Hematopoietic multipotent progenitor cell treated with erythropoietin and hydrocortisone succinate and interleukin-3 and kit ligand, for 17 days (in vitro differentiated cells): Measurements from ENCODE around the gene FTH1.

Experiments
- DNase-seq: peaks from one replicate; pipeline ENCODE4 v3.0.0-alpha.2; 2015; ENCODE audit warnings: low spot score

FTH1 gene

DNA sequence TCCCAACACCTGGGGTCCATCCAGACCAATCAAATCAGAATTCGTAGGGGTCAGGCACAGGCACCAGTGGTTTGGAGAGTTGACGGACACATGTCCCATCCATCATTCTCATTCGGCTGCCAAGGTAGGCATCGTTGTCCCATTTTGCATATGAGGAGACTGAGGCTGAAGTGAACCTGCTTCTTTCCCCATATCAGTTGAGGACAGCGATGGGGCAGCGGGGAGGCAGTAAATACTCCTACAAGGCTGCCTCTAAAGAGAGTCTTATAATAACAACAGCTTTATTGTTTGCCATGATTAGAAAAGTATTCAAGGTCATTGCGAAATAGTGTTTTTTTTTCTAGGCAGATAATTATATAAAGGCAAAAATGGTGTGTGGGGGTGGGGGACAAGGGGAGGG is 18.9 kb downstream of the FTH1 start:
- no peak for DNase-seq

DNA sequence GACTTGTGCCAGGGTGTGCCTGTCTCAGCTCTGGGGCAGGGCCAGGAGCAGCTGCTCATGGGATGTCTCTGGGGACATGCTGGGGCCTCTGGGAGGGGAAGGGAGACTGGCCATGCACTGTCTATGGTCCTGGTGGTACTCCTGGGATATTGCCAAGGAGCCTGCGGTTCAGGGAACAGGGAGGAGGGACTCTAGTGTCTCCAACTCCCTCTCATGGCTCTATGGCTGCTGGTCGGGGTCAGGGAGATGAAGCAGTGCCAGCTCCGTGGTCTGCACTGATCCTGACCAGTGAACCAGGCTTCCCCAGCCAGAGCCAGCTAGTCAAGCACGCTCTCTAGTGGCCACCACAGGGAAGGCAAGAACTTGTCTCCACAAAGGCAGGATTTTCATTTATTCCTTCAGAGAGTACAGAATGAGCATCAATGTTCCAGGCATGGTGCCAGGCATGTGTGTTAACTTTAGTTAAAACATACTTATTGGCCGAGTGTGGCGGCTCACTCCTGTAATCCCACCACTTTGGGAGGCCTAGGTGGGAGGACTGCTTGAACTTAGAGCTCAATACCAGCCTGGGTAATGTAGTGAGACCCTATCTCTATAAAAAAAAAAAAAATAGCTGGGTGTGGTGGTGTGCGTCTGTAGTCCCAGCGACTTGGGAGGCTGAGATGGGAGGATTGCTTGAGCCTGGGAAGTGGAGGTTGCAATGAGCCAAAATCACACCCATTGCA is 19.8 kb downstream of the FTH1 start:
- peak; percentile 93 for DNase-seq

DNA sequence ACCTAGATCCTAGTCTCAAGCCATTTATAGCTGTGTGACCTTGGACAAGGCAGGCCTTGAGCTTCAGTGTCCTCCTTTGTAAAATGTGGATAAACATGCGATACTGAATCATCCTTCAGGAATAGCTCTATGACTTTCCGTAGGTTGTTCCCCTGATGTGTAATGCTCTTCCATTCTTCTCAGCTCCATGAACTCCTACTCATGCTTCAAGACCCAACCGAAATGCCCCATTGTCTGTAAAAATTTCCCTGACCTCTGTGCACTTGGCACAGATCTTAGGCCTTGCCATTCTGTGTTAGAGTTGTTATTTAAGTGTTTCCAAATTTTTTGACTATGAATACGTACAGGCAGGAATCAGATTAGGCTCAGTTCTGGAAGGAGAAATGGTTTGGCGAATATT is 20.5 kb downstream of the FTH1 start:
- DNase-seq, result no peak

DNA sequence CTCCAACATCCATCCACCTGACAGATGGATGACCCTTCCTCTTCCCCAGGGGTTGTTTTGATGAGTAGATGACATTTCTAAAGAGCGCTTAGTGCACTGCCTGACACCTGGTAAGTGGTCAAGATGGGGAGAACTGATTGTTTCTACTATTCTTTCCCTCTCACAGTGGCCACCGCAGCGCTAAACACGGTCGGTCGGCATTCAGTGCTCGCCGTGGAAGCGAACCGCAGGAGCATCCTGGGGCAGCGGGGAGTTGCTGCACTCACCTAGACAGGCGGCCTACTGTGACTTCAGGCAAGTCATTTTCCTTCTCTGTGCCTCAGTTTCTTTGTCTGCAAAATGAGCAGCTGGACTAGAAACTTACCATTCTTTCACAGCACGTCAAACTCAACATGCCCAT is 22.2 kb downstream of the FTH1 start:
- DNase-seq, result no peak

DNA sequence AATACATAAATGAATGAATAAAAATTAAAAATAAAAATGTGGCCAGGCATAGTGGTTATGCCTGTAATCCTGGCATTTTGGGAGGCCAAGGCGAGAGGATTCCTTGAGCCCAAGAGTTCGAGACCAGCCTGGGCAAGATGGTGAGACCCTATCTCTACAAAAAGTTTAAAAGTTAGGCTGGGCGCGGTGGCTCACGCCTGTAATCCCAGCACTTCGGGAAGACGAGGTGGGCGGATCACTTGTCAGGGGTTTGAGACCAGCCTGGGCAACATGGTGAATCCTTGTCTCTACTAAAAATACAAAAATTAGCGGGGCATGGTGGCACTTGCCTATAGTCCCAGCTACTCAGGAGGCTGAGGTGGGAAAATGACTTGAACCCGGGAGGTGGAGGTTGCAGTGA is 27.0 kb downstream of the FTH1 start:
- DNase-seq, result no peak

DNA sequence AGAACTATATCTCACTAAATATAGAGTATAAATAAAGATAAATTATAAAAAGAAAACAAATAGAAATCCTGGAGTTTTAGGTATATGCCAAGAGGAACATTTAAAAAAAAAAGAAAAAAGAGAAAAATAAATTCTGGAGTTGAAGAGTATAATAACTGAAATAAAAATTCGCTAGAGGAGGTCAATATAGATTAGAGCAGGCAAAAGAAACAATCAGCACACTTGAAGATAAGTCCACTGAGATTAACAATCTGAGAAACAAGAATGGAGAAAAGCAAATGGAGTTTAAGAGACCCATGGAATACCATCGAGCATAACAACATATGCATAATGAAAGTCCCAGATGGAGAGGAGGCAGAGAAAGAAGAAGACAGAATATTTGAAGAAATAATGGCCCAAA is 31.6 kb downstream of the FTH1 start:
- no peak for DNase-seq

DNA sequence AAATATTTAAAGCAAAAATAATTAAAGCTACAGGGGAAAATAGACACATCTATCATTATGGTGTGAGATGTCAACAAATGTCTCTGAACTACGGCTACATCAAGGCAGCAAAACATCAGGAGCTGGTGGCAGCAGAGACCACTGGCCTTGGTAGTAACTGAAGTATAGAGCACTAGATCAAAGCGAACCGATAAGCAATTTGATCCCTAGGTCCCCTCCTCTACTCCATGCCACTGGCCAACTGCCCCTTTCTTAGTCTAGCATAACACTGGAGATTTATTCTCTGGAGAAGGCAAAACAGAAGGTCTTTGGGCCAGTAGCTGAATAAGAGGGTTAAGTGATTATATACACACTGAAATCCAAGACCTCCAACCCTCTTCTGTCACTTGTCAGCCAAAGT is 36.5 kb downstream of the FTH1 start:
- no peak for DNase-seq

DNA sequence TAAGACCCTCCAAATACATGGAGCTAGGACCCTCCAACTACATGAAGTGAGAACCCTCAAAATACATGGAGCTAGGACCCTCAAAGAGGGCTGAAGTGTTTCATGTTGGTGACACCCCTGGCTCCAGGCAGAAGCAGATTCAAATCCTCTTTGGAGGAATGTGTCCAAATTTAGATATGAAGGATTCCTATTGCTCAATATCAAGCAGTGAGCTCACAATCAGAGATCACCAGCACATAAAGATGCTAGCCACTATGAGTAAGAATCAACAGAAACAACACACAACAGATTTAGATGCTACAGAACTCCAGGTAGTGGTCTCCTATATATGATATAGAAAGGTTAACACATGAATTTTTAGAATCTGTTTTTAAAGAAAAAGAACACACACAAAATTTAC is 38.8 kb downstream of the FTH1 start:
- no peak for DNase-seq

DNA sequence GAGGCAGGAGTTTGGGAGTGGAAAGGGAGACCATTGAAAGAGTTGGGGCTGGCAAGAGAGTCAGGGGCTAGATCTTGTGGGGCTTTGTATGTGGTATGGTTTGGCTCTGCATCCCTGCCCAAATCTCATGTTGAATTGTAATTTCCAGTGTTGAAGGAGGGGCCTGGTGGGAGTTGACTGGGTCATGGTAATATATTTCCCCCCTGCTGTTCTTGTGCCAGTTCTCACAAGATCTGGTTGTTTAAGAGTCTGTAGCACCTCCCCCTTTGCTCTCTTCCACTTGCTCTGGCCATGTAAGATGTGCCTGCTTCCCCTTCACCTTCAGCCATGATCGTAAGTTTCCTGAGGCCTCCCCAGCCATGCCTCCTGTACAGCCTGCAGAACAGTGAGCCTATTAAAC is 39.9 kb downstream of the FTH1 start:
- DNase-seq, result no peak

DNA sequence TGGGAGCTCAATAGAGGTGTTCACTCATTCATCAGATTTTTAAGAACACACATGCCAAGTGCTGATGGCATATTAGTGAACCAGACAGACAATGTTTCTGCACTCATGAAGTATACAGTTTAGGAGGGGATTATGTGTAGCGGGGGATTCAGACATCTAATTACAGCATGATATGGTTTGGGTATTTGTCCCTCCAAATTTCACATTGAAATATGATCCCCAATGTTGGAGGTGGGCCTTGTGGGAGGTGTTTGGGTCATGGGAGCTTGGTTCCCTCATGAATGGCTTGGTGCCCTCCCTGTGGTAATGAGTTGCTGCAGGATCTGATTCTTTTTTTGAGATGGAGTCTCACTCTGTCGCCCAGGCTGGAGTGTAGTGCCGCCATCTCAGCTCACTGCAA is 41.2 kb downstream of the FTH1 start:
- no peak for DNase-seq

DNA sequence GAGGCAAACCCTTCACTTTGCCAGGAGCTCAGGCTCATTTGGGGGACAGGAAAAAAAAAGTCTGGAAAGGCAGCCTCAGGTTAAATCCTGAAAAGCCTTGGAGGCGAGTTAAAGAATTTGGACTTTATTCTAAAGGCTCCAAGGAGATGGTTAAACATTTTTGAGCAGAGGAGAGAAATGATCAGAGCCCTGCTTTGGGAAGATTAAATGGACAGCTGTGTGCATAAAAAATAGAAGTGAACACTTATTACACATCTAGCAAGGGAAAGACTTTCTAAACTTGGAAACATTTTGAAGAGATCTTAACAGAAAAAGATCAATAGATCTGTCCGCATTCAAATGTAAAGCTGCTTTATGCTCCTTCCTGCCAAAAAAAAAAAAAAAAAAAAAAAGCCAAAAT is 41.7 kb downstream of the FTH1 start:
- no peak for DNase-seq

DNA sequence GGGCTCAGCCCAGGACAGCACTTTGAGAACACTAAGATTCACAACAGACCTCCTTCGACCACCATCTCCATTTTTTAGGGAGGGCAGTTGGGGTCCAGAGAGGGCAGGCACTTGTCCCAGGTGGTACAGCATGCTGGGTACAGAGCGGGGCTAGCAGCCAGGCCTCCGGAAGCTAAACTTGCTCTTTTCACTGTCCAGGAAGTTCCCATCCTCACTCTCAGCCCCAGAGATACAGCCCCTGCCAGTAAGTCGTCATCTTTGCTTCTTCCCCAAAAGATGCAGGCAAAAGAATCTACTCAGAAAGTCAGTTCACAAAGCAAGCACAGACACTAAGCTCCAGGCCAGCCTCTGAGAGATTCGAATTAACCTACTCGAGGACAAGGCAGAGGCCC is 43.4 kb downstream of the FTH1 start:
- DNase-seq, result no peak

DNA sequence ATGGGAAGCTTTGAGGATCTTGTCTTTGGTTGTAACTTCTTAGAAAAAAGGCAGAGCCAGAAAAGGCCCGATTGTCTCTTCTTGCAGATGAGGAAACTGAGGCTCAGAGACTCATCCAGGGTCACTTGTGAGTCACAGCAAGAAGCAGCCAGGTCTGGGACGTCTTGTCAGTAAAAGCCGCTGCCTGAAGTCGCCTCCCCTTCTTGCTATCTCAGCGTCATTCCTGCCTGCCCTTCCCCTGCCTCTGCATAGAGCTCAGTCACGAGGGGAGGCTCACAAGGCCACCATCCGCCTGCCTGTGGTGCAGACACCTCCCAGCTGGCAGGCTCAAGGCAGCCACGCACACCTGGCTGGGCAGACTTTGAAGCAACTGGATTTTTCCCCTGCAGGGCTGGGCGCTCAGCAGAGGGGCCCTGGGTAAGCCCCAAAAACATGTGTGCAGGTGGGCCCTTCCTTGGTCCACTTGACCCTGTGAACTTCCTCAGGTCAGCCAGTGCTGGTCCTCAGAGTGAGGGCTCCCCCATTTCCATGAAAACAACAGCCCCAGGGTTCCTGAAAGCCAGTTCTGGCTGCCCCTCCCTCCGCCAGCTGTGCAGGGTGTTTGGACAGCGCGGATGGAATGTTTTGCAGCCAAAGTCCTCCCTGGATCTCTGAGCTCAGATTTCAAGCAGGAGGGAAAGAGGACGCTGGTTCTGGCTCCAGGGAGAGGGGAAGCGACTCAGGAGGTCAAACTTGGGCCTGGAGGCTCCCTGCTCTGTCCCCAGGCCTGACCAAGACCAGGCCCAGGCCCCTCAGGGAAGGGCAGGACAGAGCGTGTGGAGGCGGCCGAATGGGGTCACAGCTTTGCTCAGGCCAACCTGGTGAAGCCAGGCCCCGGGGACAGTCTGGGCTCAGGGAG is 44.0 kb downstream of the FTH1 start:
- peak; percentile 89 for DNase-seq

DNA sequence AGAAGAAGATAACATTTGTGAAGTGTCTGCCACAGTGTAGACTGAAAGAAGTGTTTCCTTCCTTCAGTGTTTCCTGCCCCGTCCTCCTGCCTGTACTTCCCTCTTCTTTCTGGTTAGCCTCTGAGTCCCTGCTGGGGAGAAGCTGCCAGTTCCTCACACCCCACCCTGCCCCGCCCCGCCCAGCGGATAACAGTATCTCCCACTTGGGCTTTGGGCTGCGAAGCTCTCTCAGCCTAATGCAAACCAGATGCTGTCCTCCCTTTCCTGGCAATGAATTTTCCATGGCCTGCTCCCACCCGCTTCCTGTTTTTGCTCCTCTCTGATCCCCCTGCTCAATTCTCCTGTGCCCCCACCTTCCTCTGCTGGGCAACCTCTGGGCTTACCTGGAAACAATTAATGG is 44.9 kb downstream of the FTH1 start:
- peak; percentile 75 for DNase-seq

DNA sequence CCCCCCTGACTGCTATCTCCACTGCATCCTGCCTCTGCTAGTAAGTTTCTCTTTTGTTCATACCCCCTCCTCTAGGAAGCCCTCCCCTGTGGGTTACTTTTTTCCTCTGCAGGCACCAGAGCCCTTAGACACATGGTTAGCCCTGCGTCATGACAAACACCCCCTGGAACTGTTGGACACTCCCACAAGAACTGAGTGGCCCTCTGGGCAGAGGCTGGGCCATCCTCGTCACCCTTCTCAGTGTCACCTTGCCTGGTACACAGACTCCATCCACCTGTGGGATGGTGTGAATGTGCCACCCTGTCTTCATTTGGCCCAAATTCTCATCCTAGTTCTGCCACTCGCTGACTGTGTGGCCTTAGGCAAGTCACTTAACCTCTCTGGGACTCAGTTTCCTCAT is 46.0 kb downstream of the FTH1 start:
- peak; percentile 38 for DNase-seq

DNA sequence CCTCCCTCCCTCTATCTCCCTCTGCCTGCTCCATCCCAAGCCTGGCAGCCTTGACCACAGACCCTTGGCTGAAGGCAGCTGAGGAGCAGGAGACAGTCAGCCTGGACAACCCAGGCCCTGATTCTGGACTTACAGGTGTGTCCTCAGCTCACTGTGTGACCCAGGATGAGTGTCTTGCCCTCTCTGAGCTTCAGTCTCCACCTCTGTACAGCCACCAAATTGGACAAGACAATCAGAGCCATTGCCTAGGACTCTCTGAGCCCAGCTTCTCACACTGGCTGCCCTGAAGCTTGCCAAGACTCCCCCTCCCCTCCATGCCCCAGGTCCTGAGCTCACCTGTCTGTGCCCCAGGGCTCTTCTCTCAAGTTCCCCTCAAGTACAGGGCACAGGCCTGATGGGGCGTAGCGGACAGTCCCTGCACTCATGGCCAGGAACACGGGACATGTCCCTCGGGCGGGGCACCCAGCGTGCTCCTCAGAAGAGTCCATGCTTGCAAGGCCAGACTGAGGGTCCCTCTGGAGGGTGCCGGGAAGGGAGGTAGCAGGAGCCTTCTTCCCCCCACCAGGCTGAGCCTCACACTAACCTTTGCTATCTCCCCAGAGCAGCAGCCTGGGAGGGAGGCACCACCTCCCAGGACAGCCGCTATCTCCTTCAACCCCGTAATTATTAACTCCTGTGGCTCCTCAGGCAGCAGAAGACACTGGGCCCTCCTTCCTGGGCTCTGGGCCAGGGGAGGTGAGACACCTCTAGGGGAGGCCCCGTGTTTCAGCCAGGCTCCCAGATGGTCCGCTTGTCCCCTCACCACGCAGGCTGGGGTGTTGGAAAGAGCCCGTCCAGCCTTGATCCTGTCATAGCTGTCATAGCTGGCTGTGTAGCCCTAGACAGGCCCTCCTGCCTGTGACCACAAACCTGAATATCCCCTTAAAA is 47.5 kb downstream of the FTH1 start:
- DNase-seq, result peak; percentile 91

DNA sequence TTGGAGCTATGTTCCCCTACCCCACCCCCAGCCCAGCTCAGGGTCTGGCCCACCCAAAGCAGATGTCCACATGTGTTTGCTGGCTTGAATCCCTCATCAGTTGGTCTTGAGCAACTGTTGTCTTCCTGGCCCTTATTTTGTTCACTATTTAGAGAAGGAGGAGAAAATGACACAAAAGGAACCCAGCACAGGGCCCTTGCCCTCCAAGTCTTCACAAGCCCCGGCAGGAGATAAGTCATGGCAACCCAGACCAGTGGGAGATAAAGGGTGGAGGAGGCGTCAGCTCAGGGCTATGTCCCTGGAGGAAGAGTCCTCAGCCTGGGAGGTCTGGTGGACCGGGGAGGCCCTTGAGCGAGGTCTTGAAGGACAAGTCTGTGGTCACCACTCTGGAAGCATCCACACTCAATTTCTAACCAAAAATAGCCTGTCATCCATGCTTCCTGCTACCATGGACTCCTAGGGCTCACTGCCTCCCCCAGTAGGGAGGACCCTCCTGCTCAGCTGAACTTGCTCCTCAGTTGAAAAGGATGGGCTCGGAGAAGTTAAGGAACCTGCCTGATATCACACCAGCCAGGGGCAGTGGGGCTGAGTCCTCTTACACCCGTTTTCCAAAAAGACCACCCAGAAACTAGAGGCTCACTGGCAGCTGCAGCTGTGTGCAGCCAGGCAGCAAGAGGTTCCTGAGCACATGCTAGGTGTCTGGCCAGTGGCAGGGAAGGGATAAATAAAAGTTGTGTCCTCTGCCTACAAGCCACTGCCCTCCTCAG is 48.3 kb downstream of the FTH1 start:
- peak; percentile 67 for DNase-seq

DNA sequence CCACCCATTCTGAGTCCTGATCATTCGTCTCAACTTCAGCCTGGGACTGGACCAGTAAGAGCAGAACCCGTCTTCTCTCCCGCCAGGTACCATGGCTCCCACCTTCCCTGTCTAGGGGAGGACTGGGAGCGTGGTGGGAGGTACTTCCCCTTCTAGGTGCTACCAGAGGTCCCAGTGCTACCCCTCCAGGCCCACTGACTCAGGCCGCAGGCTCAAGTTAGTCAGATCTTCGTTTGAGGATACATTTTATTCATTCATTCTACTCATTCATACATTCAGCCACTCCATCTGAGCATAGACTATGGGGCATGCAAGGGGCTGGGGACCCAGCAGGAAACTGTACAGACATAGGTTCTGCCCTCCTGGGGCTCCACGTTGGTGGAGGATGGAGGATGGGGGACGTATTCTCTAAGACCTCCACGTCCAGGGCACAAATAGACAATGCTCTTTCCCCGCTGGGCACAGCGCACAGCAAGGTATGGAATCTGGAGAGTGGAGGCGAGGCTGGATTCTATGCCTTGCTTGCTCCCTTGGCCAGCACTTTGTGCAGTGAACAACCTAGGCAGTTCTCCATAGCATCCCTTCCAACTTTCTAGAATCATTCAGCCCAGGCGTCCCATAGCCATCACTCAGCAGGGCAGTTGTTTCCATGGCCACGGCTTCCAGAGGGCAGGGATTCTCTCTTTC is 49.0 kb downstream of the FTH1 start:
- DNase-seq, result peak; percentile 40

DNA sequence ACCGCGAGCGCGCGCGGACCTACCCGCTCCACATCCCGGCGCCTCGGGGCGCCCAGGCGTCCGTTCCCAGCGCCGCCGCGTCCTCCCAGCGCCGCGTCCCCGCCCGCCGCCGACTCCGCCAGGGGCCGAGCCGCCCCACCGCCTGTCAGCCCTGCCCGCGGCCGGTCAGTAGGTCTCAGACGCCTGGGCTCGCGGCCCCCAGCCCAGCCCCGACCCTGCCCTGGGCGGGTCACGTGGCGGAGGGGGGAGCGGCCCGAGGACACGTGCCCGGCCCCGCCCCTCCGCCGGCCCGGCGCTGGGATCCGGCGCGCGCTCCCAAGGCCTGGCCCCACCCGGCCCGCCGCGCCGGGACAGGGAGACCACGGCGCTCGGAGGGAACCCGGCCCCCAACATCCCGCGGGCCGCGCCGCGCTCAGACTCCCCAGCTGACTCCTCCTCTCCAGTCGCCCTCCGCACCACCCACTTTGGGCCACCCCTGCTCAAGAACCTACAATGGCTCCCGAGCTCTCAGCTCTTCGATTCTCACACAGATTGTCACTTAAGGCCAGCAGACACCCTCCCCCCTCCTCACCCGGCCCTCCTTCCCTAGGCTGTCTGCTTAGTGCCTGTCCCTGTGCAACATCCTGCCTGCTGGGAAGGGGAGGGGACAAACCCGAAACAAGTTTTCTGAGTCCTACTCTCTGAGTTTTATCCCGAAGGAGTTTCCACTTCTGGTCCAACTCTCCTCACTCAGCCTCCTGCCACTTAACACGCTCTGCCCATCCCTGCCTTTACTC is 49.9 kb downstream of the FTH1 start, which contains the start of gene RAB3IL1:
TSS of gene RAB3IL1 (minus strand) at position 233 of the 776 bp plus-strand sequence. CDS start at position 34, 199 bp downstream.
- peak; percentile 69 for DNase-seq

DNA sequence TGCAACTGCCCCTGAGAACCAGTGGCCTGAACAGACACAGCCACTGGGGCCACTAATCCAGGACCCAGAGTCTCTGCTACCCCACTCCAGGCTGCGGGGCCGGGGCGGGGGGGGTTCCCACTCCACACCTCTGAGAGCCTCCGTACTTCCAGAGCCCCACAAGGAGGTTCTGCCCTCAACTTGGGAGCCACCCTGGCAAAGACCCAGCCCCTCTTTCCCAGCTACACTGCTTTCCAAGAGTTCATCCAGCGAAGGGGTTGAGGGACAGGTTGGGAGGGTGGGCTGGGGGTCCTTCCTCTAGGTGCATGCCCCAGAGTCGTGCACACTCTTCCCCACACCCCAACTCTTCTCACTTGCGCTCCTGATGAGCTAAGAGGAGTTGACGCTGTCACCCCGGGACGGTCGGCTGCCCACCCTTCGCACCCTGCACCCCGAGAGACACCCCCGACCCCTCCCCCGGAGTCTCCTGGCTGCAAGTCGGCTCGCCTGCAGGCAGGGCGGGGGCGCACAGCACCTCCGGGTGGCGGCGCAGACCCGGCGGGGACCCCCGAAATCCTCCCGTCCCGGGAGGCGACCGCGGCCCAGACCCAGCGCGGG is 50.6 kb downstream of the FTH1 start:
- DNase-seq, result no peak
